C4-2B (cell line): ENCODE data around the gene GRIP1.

ENCODE experiments used
- ZFX ChIP-seq: fragments of 450-650 bp; IDR thresholded peaks from 2 replicates; pipeline ENCODE4 v1.6.1; 2017
- TF ChIP-seq, protein P1 (sequence below): fragments of 450-650 bp; conservative IDR thresholded peaks from 2 replicates; pipeline ENCODE4 v1.5.1; 2017; ENCODE audit warnings: mild to moderate bottlenecking

DNA sequence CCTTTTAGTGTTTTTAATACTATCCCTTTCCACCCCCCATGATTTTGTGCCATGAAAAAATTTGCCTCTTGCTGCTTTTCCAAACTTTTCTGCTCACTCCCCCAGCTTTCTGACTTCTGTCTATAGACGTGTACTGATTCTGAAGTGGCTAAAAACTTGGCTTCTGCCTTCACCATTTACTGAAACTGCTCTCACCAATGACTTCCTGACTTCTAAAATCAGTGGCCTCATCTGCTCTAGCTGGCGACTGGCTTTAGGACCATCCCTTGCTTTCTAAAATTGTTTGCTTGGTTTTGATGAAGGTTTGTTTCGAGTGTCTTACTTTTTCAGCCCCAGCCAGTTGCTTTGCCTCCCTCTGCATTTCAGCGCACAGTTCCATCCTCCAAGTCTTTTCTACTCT lies 231.2 kb downstream of the GRIP1 start:
- TF ChIP-seq, protein P1, sequence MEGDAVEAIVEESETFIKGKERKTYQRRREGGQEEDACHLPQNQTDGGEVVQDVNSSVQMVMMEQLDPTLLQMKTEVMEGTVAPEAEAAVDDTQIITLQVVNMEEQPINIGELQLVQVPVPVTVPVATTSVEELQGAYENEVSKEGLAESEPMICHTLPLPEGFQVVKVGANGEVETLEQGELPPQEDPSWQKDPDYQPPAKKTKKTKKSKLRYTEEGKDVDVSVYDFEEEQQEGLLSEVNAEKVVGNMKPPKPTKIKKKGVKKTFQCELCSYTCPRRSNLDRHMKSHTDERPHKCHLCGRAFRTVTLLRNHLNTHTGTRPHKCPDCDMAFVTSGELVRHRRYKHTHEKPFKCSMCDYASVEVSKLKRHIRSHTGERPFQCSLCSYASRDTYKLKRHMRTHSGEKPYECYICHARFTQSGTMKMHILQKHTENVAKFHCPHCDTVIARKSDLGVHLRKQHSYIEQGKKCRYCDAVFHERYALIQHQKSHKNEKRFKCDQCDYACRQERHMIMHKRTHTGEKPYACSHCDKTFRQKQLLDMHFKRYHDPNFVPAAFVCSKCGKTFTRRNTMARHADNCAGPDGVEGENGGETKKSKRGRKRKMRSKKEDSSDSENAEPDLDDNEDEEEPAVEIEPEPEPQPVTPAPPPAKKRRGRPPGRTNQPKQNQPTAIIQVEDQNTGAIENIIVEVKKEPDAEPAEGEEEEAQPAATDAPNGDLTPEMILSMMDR, result no peak
- no peak for TF ChIP-seq ZFX
